GM12872 (cell line): ENCODE measurements around the gene HSP90AB1.

ENCODE experiments used
- CTCF ChIP-seq: IDR thresholded peaks from 3 replicates; pipeline ENCODE4 v1.5.1; 2011; ENCODE audit warnings: low read depth, mild to moderate bottlenecking, low read length, moderate library complexity; ENCODE audit not compliant: insufficient read depth

HSP90AB1 gene

GRCh38 chr6:44203955-44204354, 42.9 kb upstream of the HSP90AB1 start:
- TF ChIP-seq CTCF = no peak

- no peak for TF ChIP-seq CTCF
Measured at GRCh38 chr6:44207966-44208365, 38.9 kb upstream of the HSP90AB1 start.

- TF ChIP-seq CTCF = no peak
Measured at GRCh38 chr6:44211284-44211683, 35.6 kb upstream of the HSP90AB1 start.

GRCh38 chr6:44214307-44214706, 32.6 kb upstream of the HSP90AB1 start:
- TF ChIP-seq CTCF = no peak

GRCh38 chr6:44216677-44217331, 30.1 kb upstream of the HSP90AB1 start, which contains the start of gene MYMX:
TSS of gene MYMX (plus strand) at chr6:44216926. CDS start at chr6:44217472, 546 bp downstream.
- TF ChIP-seq CTCF = no peak

- no peak for TF ChIP-seq CTCF
Measured at GRCh38 chr6:44217332-44218143, 29.4 kb upstream of the HSP90AB1 start.

- no peak for TF ChIP-seq CTCF
Measured at GRCh38 chr6:44219053-44219814, 27.7 kb upstream of the HSP90AB1 start.
